Neural progenitor cell (in vitro differentiated cells): Measurements from ENCODE around the gene KLHL35.

Source experiments
- EZH2 ChIP-seq: fragments of 200-600 bp; sonication (generic); IDR thresholded peaks from 2 replicates; pipeline ENCODE4 v1.6.1; 2017; ENCODE audit warnings: antibody characterized with exemption, mild to moderate bottlenecking, moderate library complexity
- EZH2phosphoT487 ChIP-seq: fragments of 200-600 bp; sonication (generic); IDR thresholded peaks from 2 replicates; pipeline ENCODE4 v1.6.1; 2017; ENCODE audit warnings: antibody characterized with exemption
- TF ChIP-seq, protein P1 (sequence below): fragments of 200-600 bp; sonication (generic); IDR thresholded peaks from 2 replicates; pipeline ENCODE4 v1.5.1; 2017; ENCODE audit warnings: antibody characterized with exemption, mild to moderate bottlenecking

- TF ChIP-seq, protein P1, sequence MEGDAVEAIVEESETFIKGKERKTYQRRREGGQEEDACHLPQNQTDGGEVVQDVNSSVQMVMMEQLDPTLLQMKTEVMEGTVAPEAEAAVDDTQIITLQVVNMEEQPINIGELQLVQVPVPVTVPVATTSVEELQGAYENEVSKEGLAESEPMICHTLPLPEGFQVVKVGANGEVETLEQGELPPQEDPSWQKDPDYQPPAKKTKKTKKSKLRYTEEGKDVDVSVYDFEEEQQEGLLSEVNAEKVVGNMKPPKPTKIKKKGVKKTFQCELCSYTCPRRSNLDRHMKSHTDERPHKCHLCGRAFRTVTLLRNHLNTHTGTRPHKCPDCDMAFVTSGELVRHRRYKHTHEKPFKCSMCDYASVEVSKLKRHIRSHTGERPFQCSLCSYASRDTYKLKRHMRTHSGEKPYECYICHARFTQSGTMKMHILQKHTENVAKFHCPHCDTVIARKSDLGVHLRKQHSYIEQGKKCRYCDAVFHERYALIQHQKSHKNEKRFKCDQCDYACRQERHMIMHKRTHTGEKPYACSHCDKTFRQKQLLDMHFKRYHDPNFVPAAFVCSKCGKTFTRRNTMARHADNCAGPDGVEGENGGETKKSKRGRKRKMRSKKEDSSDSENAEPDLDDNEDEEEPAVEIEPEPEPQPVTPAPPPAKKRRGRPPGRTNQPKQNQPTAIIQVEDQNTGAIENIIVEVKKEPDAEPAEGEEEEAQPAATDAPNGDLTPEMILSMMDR = no peak
- TF ChIP-seq EZH2 = no peak
- no peak for TF ChIP-seq EZH2phosphoT487
Observed at GRCh38 chr11:75481922-75482606, 49.1 kb upstream of the KLHL35 start.
